NCI-H2029 (cell line): Measurements from ENCODE around the gene AARSD1.
"Not testable (repeated sequence)": the region's sequence is repeated elsewhere in the genome, so short reads cannot be mapped to it uniquely, and the experiment has no call there.

Experiments
- DNase-seq: peaks from one replicate; lab custom pipeline; 2025; lab: John Stamatoyannopoulos, UW

The AARSD1 gene

GRCh38 chr17:42980766-42981397 lies 16.6 kb upstream of the AARSD1 start:
- DNase-seq = peak; percentile 52

GRCh38 chr17:42980274-42980765 lies 16.1 kb upstream of the AARSD1 start, which contains the start of gene RUNDC1:
TSS of gene RUNDC1 (plus strand) at chr17:42980565. CDS start at chr17:42980577, 12 bp downstream.
- peak; percentile 80 for DNase-seq

GRCh38 chr17:42979511-42980273 lies 15.4 kb upstream of the AARSD1 start, which contains the start of gene PTGES3L:
TSS of gene PTGES3L (minus strand) at chr17:42980080. CDS start at chr17:42980053, 27 bp downstream.
- DNase-seq = peak; percentile 75

- not testable (repeated sequence) for DNase-seq
Observed at GRCh38 chr17:42975701-42976100, 11.4 kb upstream of the AARSD1 start.

- no peak for DNase-seq
Observed at GRCh38 chr17:42975265-42975664, 11.0 kb upstream of the AARSD1 start.

- not testable (repeated sequence) for DNase-seq
Observed at GRCh38 chr17:42973323-42973722, 9.1 kb upstream of the AARSD1 start.

GRCh38 chr17:42971589-42971988 lies 7.3 kb upstream of the AARSD1 start:
- no peak for DNase-seq

DNA sequence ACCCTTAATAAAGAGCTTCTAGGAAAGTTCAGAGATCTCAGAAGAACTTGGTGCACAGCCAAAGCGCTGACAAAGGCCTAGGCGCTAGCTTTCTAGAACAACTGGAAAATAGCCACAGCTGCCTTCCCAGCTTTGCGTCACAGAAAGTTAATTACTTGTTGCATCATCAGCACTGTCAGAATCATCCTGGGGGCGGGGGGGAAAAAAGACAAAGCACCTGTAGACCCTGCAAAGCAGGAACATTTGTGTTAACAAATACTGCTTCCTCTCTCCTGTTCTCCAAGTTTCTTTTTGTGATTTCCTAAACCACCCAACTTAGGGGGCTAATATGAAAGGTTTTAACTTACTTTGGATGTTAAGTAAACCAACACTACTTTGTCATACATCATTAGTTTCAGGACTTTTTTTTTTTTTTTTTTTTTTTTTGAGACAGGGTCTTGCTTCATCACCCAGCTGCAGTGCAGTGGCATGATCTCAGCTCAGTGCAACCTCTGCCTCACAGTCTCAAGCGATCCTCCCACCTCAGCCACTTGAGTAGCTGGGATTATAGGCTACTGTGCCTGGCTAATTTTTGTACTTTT lies 4.8 kb upstream of the AARSD1 start:
- DNase-seq = no peak

- DNase-seq = no peak
Observed at GRCh38 chr17:42967925-42968324, 3.7 kb upstream of the AARSD1 start.

GRCh38 chr17:42953669-42954068 lies 10.6 kb downstream of the AARSD1 start:
- DNase-seq = peak; percentile 63

GRCh38 chr17:42950044-42950783 lies 14.0 kb downstream of the AARSD1 start:
- no peak for DNase-seq

- no peak for DNase-seq
Observed at GRCh38 chr17:42946812-42947211, 17.4 kb downstream of the AARSD1 start.

- no peak for DNase-seq
Observed at GRCh38 chr17:42944211-42944610, 20.0 kb downstream of the AARSD1 start.

GRCh38 chr17:42937712-42938596 lies 26.3 kb downstream of the AARSD1 start:
- peak; percentile 18 for DNase-seq

- DNase-seq = no peak
Observed at GRCh38 chr17:42929497-42929844, 34.8 kb downstream of the AARSD1 start.

DNA sequence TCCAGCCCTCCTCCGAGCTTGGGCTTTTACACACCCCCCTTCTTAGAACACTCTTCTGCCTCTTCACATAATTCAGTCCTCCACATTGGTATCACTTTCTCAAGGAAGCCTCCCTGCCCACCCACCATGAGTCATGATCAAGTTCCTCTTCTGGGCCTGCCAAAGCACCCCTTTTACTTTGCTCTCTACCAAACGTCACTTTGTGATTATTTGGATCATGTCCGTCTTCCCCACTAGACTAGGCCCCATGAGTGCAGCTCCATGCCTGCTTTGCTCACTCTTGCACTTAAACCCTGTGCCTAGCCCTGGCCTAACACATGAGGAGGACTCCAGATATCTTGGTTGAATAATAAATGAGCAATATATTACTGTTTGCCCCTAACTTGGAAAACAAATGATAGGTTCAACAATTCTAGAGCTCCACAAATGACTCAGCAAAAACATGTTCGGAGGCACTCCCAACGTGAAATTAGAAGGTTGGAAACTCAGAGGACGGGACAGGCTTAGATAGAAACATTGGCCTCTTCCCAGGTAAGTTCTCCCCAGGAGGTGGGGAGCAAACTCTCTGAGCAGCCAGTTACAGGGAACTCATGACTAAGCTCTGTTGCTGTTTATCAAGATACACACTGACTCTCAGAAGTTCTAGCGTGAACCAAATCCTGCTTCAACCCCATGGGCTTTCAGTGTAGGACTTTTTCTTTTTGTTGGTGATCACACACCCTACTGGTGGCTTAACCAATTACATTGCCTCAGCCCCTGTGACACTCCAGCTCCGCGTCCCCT lies 35.3 kb downstream of the AARSD1 start:
- DNase-seq = no peak

DNA sequence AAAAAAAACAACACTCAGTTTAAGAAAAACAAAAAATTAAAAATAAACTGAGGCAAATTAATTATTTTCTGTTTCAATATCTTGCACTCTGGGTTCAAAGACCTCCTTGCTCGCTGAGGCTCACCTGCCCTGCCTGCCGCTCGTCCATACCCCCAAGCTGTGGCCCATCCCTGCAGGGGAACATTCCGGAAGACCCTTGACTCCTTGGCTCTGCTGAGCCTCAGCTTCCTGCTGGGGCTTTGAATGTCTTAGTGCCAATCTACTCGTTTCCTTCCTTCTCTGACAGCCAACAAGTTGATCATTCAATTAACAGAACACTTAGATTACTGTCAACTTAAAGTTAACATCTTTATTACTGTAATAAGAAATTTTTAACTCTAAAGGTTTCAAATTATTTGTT lies 39.4 kb downstream of the AARSD1 start:
- no peak for DNase-seq

- not testable (repeated sequence) for DNase-seq
Observed at GRCh38 chr17:42923472-42923871, 40.8 kb downstream of the AARSD1 start.

- DNase-seq = no peak
Observed at GRCh38 chr17:42922294-42922693, 42.0 kb downstream of the AARSD1 start.

DNA sequence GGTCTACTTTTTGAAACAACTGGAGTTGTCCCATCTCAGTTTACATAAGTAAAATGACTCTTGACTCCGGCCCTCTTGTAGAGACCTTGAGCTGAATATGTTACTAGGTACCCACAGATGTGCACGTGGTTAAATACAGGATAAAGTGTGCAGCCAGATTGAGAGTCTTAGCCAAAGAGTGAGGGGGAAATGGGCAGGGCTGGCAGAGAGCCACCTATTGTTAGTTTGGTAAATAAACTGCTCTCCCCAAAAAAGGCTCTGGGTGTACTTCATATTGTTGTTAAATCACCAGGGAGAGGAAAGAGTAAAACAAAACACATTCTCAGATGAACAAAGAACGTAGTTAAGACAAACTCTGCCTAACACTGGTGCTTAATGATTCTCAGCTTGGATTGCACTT lies 43.3 kb downstream of the AARSD1 start:
- peak; percentile 19 for DNase-seq
